NCI-H526 treated with DMSO at 0.1 percent for 48 hours (cell line): ENCODE results near the gene NAV2.

Source experiments
- DNase-seq: peaks from one replicate; lab custom pipeline; 2025; lab: John Stamatoyannopoulos, UW

NAV2 gene

GRCh38 chr11:20042045-20042639 is 329.5 kb downstream of the NAV2 start:
- DNase-seq = peak; percentile 69

DNA sequence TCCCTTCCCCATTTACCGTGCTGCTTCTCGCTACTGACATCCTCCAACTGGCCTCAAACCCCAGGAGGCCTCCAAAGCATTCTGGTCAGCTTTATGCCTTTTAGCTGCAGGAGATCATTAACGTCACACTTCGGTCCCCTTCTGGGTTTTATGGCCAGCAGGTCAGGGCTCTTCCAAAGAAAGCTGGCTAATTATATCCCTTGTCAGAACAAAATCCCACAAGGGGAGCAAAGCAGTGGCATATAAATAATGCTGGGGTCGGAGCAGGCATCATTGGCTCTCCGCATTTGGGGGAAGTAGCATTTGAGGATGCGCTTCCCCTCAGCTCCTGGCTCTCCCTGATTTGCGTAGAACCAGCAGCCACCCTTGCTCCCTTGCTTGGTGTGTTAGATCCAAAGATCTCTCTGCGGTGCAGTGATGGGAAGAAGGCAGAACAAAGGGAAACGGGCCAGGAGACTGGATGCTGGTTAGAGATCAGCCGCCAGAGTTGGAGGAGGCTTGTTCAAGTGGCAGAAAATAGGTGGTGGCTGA is 330.2 kb downstream of the NAV2 start:
- peak; percentile 90 for DNase-seq

- DNase-seq = no peak
Measured at GRCh38 chr11:20043992-20044391, 331.4 kb downstream of the NAV2 start.

DNA sequence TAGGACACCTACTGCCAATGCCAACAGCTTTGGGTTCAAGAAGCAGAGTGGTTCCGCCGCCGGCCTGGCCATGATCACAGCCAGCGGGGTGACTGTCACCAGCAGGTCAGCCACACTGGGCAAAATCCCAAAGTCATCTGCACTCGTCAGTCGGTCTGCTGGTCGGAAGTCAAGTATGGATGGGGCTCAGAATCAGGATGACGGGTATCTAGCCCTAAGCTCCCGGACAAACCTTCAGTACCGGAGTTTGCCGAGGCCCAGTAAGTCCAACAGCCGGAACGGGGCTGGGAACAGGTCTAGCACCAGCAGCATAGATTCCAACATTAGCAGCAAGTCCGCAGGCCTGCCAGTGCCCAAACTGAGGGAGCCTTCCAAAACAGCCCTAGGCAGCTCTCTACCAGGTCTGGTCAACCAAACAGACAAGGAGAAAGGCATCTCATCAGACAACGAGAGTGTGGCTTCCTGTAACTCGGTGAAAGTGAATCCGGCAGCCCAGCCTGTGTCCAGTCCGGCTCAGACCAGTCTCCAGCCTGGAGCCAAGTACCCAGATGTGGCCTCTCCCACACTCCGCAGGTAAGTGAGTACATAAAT is 332.6 kb downstream of the NAV2 start:
- no peak for DNase-seq

- DNase-seq = no peak
Measured at GRCh38 chr11:20046416-20046815, 333.8 kb downstream of the NAV2 start.

GRCh38 chr11:20047006-20047768 is 334.6 kb downstream of the NAV2 start:
- DNase-seq = no peak

GRCh38 chr11:20047769-20048154 is 335.1 kb downstream of the NAV2 start:
- DNase-seq = no peak

DNA sequence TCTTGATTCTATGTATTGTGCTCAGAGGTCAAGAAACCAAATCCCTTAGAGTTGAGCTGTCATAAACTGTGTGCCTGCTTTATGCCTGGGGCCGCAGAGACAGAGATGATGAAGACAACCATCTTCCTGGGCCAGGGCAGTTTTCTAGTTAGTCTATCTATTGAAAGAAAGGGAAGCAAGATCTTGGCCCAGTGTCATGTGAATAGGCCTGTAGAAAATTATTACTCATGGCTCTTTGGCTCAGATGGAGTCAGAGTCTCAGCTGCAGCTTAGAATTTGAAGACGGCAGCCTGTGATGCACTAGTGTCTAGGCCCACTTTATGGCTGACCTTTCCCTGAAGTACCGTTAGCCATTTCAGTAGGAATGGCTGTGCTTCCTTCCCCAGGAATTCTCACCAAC is 335.6 kb downstream of the NAV2 start:
- no peak for DNase-seq

GRCh38 chr11:20048707-20049106 is 336.1 kb downstream of the NAV2 start:
- DNase-seq = no peak

DNA sequence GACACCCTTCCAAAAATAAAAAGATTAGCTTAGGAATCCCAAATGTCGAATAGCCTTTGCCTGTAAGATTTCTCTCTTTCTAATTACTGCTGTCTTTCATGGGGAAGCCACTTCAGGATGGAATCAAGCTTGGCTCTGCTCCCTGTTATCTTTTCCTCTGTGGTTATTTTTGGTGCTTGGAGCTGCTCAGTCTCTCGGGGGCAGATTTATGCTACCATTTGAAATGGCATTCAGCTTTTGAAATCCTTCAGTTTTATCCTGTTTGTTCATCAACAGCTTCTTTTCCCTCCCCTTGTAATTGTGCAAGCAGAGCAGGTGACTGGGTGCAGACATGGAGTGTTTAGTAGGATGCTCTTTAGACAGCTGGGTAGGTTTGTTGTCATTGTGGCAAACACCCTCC is 336.6 kb downstream of the NAV2 start:
- no peak for DNase-seq

- no peak for DNase-seq
Measured at GRCh38 chr11:20050048-20050447, 337.4 kb downstream of the NAV2 start.

DNA sequence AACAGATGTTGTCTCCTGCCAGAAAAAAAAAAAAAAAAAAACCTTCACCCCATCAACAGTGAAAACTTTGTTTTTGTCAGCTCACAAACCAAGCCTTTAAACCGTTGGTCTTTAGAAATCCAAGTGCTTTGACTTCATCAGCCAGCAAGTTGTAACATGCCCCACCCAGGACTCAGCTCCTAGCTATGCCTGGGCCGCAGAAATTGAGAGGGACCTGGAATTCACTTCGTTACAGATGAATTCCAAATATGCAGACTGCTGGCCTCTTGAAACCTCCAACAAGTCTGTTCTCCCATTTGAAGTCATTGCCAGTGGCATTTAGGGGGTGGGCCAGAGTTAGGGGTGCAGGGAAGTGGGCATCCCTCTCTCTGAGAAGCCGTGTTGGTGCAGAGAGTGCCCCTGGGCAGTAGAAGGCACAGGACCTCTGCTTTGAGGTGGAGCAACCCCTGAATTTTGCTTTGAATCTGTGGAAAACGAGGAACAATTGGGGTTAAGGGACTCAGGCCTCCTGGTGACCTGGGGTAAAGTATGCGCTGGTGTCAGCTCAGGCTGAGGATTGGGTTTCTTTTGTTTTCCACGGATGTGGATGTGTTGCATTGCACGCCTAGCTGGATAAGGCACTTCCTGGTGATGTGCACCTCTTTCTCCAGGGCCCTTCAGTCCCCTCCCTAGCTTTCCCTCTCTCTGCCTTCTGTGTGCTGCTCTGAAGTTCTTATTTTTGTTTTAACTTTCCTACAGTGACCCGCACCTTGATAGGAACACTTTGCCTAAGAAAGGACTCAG is 338.1 kb downstream of the NAV2 start:
- no peak for DNase-seq

- no peak for DNase-seq
Measured at GRCh38 chr11:20051469-20052399, 339.1 kb downstream of the NAV2 start.

DNA sequence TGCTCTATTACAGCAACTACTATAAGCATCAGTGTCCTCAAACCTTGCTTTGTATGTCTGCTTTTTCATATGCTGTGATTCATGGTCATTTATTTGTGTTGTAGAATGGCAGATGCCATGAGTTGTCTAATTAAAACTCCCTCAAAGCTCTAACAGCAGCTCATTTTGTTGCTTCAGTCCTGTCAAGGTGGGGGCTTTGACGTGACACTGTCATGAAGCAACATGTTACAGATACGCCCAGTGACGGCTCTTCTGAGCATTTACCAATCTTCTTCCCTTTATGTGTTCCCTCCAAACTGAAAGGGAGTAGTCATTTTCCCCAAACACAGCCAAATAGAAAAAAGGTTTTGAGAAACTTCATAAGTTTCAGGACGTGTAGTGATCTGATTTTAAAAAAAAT is 340.9 kb downstream of the NAV2 start:
- no peak for DNase-seq

GRCh38 chr11:20054584-20054983 is 341.9 kb downstream of the NAV2 start:
- no peak for DNase-seq

GRCh38 chr11:20055312-20055711 is 342.7 kb downstream of the NAV2 start:
- no peak for DNase-seq

GRCh38 chr11:20056109-20056949 is 343.7 kb downstream of the NAV2 start:
- no peak for DNase-seq

- DNase-seq = peak; percentile 99
Measured at GRCh38 chr11:20056950-20057943, 344.6 kb downstream of the NAV2 start.
